GM21367 (cell line): ENCODE measurements around the gene RIT2.

ENCODE experiments used
- ATAC-seq: cut with Tn5 transposase; IDR thresholded peaks from one replicate; pipeline ENCODE4 v1.9.1; 2021; ENCODE audit not compliant: unreplicated experiment

The RIT2 gene

DNA sequence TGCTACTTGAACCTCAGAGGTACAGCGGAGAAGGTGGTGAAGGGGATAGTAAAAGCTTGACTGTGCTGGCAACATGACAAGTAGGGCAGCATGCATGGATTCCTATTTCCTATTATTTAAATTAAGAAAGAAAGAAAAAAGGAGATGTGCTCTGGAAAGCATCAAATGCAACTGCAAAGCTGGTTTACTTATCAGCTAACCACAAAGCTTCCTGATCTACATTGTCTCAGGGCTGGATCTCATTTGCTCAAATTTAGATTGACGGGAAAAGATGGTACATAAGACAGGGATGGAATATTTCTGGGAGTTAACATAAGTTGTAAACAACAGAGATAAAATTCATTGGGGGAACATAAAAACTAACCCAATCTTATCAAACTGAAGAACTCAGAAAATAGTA, 178.0 kb downstream of the RIT2 start:
- no peak for ATAC-seq

DNA sequence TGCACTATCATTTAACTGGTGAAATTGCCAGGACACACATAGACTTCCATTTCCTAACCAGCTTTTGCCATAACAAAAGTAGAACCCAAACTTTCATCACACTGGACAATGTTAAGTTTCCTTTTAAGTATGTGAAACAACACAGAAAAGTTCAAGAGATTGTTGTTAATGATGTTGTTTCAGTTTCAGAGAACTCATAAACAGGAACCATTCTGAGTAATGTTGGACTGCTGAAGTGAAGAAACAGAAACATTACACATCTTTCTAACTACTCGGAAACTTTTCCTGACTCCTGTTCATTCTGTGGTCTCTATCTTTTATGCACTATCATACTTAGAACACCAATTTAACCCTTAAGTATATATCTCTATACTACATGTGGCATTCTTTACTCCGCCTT, 179.2 kb downstream of the RIT2 start:
- no peak for ATAC-seq

DNA sequence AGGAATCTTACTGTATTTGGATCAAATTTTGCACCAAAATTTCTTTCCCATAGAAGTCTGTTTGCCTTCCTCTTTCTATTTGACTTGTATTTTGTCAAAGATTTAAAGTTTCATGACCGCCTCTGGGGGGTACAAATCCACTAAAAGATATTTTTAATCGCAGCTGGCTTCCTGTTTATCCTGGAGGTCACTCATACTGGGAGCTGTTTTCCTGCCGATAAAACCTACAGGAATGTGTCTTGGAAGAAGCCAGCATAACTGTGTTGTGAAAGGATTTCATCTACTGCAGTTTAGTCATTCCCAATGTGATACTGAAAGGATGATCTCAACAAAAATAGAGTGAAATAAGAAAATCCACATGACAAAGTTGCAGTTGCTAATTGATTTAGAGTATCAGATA, 184.0 kb downstream of the RIT2 start:
- no peak for ATAC-seq

DNA sequence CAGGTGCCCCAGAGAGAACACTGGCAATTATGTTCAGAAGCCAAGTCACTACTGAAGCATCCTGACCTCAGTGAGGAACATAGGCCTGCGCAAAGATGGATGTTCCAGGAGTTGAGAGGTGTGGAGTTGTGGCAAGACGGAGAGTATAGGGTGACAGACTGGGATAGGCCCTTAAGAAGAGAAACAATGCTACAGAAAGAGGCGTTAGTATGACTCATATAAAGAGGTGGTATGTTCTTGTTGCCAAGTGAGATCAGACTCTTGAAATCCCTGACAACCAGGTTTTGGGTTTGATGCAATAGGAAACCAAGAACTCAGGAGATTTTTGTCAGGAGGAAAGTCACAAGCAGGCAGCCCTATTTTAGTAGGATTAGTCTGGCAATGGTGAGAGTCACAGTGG, 185.6 kb downstream of the RIT2 start:
- no peak for ATAC-seq

DNA sequence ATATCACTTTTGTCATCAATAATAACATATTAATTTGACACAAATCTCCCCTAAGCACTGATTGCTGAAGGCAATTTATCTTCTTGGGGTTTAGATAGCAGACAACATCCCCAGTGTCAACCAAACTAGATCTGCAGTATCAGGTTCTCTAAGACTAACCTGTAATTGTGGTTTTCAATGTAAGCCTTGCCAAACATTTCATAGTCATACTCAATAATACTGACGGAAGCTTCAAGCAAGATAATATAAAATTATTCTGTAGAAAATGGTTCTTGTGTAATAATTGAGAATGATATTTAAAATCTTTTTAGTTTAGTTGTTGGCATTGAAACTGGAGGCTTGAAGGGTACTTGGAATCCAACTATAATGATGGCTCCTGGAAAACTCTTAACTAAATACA, 186.3 kb downstream of the RIT2 start:
- ATAC-seq, result no peak

DNA sequence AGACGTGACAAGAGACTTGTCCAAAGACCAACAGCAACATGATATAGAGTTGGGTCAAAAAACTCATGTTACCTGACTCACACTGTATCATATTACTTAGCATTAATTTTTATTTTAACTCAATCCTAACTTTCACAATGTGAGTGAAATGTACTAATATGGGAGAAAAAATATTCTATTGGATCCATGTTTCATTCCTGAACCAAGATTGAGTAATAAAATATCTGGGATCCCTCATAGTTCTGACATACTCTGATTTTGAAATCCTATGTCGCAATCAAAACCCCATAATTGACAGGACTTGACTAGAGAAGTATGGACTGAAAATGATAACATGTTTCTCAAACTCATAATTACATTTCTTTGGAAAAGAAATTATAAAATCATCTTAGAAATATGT, 190.4 kb downstream of the RIT2 start:
- ATAC-seq, result no peak

DNA sequence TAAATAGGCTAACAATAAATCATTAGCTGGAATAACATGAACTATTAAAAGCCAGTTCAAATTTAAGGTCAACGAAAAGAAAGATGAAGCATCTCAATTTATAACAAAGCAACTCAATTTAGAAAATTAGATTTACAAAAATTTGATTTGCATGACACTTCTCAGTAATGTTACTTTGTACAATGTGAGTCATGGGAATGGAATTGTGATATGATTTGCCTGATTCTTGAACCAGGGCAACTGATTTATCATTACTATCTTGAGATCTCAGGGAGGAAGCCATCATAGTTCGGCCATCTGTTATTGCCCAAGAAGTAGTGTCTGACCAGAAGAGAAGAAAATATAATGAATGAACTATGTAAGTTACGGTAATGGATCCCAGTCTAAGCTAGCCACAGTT, 193.1 kb downstream of the RIT2 start:
- no peak for ATAC-seq

DNA sequence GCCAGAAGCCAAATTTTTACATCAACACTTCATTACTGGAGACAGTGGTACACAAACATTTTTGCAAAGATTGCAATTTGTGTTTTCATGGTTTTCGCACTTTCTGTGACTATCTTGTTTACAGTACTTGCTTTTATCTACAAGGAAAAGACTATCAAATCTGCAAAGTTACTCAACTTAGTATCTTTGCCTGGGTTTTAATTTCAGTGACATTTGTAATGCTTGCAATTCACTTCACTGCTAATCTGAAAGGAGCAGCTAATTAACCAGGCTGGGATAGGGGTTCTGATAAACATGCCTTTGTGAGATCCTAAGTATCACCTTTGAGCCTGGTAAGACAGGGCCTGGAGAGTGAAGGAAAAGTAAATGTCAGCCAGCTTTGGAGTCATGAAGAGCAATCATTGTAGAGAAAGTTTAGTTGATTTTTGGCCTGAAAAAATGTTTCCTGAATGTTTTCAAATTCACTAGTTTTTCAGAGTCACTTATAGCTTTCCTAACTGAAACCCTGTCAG, 194.2 kb downstream of the RIT2 start:
- no peak for ATAC-seq

DNA sequence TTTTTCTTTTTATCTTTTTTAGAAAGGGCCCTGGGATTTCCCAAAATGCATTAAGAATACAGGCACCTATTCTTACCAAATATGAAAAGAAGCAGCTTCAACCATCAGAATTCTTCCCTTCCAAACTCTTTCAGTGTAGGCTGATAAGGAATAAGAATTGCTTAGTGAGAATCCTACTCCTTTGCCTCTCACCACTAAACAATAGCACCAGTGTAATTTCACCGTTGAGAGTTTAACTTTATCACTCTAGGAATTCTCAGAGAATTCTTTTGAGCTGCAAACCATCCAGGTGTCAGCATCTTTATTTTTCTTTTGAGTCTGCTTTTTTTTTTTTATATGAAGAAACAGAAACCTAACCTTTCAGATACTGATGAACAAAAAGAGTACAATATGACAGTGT, 194.9 kb downstream of the RIT2 start:
- ATAC-seq, result no peak

DNA sequence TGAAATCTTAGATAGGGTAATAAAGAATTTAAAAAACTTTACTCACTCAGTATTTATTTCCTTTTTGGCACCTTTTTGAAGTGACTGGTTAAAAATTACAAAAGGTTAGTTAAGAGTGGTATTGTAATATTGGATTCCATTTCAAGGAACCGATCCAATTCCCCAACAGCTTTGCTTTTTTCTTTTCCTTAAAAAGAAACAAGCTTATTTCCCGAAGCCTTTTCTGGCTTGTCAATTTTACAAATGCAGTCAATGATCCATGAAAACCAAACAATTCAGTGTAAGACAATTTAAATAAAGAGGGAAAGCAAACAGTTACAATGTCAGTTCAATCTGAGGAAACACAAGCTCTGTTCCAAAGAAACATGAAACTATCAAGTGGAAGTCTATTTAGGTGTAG, 200.2 kb downstream of the RIT2 start:
- no peak for ATAC-seq

DNA sequence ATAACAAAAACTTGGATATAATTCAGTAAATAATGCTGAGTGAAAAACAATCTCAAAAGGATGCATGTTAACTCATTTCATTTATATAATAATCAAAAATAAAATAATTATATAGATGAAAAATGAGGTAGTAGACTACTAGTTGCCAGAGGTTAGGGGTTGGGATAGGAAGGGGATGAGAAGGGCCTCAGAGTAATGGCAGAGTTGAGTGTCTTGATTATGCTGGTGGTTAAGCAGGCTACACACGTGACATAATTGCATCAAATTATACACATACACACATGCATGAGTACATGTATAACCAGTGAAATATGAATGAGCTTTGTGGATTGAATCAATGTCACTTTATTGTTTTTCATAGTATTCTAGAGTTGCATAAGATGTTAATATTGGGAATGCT, 201.0 kb downstream of the RIT2 start:
- ATAC-seq, result no peak

DNA sequence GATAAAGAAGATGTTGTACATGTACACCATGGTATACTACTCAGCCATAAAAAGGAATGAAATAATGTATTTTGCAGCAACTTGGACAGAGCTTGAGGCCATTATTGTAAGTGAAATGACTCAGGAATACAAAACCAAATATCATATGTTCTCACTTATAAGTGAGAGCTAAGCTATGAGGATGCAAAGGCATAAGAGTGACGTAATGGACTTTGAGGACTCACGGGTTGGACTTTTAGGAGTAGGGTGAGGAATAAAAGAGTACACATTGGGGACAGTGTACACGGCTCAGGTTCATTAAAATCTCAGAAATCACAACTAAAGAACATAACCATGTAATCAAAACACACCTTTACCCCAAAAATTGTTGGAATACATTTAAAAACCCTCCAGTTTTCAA, 206.4 kb downstream of the RIT2 start:
- ATAC-seq, result no peak

DNA sequence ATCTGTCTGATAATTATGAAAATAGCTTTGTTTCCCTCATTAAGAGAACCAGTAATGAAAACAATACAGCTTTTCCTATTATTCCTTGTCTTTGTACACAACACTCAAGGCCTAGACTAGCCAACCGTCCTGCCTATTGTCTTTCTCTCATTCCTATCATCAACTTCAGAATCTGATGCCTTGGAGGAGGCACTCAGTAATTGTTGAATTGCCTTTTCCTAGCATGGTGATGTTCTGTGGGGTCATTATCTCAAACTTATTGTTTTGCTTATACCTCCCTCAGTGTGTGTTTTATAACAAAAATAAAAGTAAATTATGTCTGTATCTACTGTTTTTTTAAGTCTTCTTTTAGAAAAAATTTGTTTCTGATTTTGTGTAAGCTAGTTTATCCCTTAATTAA, 208.7 kb downstream of the RIT2 start:
- ATAC-seq, result no peak

DNA sequence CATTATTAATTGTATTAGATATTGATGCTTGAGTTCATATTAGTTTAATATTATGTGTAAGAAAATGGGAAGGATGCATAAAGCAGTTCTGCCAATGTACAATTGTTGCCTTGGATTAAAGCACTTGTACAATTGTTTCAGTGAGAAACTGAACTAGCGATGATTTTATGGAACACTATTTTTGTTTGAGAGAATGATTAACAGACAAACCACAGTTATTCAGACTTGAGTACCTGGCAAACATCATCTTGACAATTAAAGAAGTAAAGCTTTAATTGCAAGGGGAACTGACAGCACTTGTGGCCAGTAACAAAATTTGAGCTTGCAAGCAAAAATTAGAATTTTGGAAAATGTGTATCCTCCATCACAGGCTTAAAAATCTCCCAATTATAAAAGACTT, 214.3 kb downstream of the RIT2 start:
- no peak for ATAC-seq

DNA sequence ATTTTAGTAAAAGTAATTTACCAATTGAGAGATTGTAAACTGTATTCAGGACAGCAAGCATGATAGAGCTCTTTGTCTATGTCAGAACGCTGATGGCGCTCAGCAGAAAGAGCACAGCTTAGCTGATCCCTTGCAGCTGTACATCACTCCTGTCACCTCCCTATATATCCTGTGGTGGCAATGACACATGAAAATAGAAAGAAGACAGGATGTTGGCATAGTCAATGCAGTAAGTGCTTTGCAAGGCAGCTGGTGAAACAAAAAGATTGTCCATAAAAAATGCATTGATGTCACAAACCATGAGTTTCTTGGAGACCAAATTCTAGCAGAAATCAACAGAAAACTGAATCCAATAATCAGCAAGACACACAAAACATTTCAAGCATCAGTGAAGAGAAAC, 221.5 kb downstream of the RIT2 start:
- ATAC-seq, result no peak

DNA sequence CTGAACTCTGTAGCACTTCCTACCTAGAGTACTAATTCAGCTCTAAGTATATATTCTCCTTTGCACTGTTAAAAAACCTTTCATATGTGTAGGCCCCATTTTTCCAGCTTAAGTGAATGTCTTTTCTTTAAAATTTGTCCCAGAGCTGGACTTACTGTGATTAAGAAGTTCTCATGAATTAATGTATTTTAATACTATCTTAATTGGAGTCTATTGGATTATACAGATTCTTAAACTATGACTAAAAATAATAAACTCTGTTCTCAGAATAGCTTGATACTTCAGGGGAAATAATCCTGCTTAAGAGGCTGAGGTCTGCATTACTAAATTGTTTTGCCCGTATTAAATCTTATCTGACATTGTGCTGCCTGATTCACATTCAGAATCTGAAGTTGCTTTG, 223.3 kb downstream of the RIT2 start:
- no peak for ATAC-seq

DNA sequence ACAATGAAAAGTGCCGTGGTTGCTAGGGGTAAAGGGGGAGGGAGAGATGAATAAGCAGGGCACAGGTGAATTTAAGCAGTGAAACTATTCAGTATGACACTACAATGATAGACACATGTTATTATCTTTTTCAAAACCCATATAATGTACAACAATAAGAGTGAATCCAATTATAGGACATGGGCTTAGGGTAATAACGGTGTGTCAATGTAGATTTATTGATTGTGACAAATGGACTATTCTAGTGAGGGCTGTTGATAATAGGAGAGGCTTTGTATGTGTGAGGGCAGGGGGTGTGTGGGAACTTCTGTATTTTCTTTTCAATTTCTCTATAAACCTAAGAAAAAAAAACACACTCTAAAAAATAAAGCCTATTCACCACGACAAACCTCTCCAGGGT, 223.8 kb downstream of the RIT2 start:
- no peak for ATAC-seq

DNA sequence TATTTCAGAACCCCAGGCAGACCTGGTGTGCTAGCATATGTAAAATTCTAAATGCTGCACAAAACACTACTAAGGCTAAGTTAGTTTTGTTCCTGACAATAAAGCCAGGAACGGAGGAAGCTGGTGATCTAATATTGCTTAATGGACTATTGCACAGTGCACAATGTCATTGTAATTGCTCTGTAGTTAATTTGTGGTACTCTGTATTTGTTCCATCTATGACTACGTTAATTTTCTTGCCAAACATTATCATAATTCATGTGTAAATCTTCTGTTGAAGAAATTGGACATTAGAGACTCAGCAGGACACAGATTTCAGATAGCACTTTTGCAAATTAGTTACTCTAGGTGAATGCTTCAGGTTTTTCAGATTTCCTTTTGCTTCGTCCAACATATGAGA, 232.3 kb downstream of the RIT2 start:
- no peak for ATAC-seq

DNA sequence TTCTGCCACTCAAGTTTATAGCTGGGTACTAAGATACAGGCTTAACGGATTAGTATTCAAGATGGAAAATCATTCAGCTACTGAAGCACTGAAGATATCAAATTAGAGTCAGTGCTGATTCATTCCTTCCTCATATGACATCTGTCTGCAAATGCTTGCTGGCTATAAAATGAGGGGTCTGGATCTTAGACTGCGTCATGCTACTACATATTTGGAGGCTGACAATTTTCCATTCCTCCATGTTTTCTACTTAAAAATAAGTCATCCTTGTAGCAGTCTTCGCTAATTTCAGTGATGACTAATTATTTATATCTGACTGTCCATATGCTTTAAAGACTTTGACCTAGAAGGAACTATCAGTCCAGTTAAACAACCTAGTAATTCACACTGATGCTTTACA, 233.4 kb downstream of the RIT2 start:
- ATAC-seq, result no peak

DNA sequence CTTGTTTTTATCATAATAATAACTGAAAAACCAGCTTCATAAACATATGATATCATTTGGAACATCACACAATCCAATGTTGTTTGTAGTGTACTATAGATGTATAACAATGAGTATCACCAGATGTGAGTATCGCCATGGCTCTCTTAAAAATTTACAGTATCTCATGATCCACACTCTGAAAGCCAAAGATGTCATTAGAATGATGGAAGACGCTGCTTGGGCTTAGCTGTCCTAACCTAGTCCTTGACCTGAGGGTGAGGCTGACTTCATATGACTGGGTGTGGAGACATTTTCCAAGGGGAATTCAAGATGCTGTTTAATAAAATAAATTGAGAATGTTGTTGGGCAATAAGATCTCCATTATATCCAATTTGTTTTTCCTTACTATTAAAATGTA, 242.6 kb downstream of the RIT2 start:
- no peak for ATAC-seq

DNA sequence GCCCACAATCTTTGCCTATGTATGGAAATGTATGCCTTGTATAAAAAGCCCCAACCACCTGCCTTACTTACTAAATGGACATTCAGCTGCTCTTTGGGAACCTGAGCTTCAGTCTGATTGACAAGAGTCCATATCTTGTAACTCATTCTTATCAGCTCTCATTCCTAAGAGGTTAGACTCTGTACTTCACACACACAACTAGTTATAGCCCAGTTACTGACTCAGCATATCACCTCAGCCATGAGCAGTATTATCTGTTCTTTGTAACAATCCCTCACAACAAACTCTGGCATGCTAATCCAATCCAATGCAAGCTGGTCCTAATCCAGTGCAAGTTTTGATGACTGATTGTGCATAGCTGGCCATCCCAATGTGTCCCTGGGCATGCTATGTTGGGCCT, 250.6 kb downstream of the RIT2 start:
- no peak for ATAC-seq

DNA sequence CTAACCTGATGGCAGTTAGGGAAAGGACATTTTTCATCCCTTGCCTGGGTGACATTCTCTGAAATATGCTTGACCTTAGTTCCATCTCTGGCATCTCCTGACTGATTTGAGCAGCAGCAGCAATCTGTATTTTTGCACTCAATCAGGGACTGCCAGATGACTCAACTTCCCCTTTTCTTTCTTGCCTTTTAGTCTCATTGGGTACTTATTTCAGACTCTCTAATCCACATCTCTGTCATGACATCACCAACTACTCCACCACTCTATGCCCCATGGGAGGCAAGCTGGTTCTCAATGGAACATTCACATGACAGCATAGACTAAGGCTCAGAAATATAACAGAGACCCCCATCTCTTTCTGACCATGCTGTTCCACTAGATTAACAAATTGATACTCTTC, 254.2 kb downstream of the RIT2 start:
- ATAC-seq, result no peak

DNA sequence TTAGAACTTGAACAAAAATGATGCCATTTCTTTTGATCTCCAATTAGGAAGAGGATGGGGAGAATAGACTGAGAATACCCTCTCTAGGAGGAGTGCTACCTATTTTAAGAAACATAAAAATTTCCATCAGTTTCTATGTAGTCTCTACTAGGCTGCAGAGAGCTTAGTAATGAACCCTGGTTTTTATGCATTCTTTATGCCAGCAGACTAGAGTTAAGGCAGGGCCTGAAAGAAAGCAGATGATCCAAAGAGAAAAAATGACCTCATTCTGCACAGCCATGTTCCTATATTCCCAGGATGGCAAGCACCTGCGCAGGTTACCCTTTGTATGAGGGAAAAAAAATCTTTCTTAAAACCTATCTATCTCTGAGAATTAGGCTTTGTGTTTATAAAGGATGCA, 254.9 kb downstream of the RIT2 start:
- no peak for ATAC-seq

DNA sequence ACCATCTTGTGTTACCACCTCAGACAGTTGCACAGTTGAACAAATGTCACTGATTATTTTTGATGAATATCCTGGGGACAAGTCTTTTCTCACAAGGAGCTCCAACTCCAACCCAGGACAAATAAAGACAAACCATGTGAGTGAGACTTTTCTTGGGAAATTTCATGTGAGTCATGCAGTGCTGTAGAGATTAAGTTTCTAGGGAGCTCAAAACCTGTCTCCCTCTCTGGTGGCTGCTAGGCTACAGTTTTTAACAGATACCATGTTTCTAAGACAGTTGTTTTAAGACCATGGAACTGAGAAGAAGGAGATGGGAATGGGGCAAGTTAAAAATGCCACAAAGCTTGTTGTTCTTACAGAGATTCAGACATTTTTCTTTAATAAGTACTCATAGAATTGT, 255.5 kb downstream of the RIT2 start:
- ATAC-seq, result no peak
